Stimulated activated naive CD8-positive, alpha-beta T cell treated with anti-CD3 and anti-CD28 coated beads, Interleukin-15, amount 100 ng/mL, for 72 hours (primary cell): Measurements from ENCODE around the gene FUT9.

Source experiments
- ATAC-seq: fragments of 150-1000 bp; cut with Tn5 transposase; 2 replicates; pipeline ENCODE4 v1.10.0; 2021; ENCODE audit warnings: mild to moderate bottlenecking, moderate library complexity
- DNase-seq, 2 donors: peaks; one replicate each; pipeline ENCODE4 v3.0.0; 2021 to 2022
- H3K27ac Mint-ChIP-seq, 2 donors: one replicate each; pipeline ENCODE4 v1.8.0; 2022; ENCODE audit warnings: mild to moderate bottlenecking in 2 of 2, mixed read lengths in 2 of 2, moderate library complexity in 2 of 2
- H3K27me3 Mint-ChIP-seq: one replicate; pipeline ENCODE4 v1.8.0; 2022; ENCODE audit warnings: mixed read lengths
- H3K4me1 Mint-ChIP-seq: one replicate; pipeline ENCODE4 v1.8.0; 2022; ENCODE audit warnings: mild to moderate bottlenecking, mixed read lengths
- H3K4me3 Mint-ChIP-seq, 2 donors: one replicate each; pipeline ENCODE4 v1.8.0; 2022; ENCODE audit warnings: mild to moderate bottlenecking in 2 of 2, mixed read lengths in 2 of 2, moderate library complexity in 1 of 2
- H3K9me3 Mint-ChIP-seq, 2 donors: one replicate each; pipeline ENCODE4 v1.8.0; 2022; ENCODE audit warnings: mixed read lengths in 2 of 2

FUT9 gene

GRCh38 chr6:96116674-96117073 is 100.9 kb downstream of the FUT9 start:
- DNase-seq (no peak), ATAC-seq (no peak)
- no peaks in the 10 kb centered on the region for H3K4me1 Mint-ChIP-seq
- H3K9me3 Mint-ChIP-seq, result no peaks in the 10 kb centered on the region
- H3K27me3 Mint-ChIP-seq, result no peaks in the 10 kb centered on the region
- no peak overlapping the region for H3K4me3 Mint-ChIP-seq
- no peak overlapping the region for H3K27ac Mint-ChIP-seq

GRCh38 chr6:96124778-96125177 is 109.0 kb downstream of the FUT9 start:
- ATAC-seq (no peak), DNase-seq (no peak)
- no peak overlapping the region for H3K4me3 Mint-ChIP-seq
- no peak overlapping the region for H3K27ac Mint-ChIP-seq
- H3K27me3 Mint-ChIP-seq, result no peaks in the 10 kb centered on the region
- H3K4me1 Mint-ChIP-seq, result no peaks in the 10 kb centered on the region
- H3K9me3 Mint-ChIP-seq, result peaks cover 0 to 8% of the 10 kb centered on the region in 2 donors

- H3K4me1 Mint-ChIP-seq, result no peaks in the 10 kb centered on the region
- no peak overlapping the region for H3K27ac Mint-ChIP-seq
- DNase-seq (no peak), ATAC-seq (no peak)
- no peaks in the 10 kb centered on the region for H3K9me3 Mint-ChIP-seq
- no peak overlapping the region for H3K4me3 Mint-ChIP-seq
- H3K27me3 Mint-ChIP-seq, result no peaks in the 10 kb centered on the region
These were observed 122.6 kb downstream of the FUT9 start for GRCh38 chr6:96138406-96138805.

- H3K27ac Mint-ChIP-seq, result no peak overlapping the region
- no peak overlapping the region for H3K4me3 Mint-ChIP-seq
- DNase-seq, result no peak
- H3K27me3 Mint-ChIP-seq, result no peaks in the 10 kb centered on the region
- no peak for ATAC-seq
- no peaks in the 10 kb centered on the region for H3K9me3 Mint-ChIP-seq
- no peaks in the 10 kb centered on the region for H3K4me1 Mint-ChIP-seq
These were observed 126.4 kb downstream of the FUT9 start for GRCh38 chr6:96142142-96142541.

- Mint-ChIP-seq H3K9me3 (no peaks in the 10 kb centered on the region), H3K4me1 (no peaks in the 10 kb centered on the region), H3K27ac (no peak overlapping the region), H3K27me3 (no peaks in the 10 kb centered on the region), H3K4me3 (no peak overlapping the region)
- ATAC-seq, result no peak
- no peak for DNase-seq
These were observed 134.7 kb downstream of the FUT9 start for GRCh38 chr6:96150431-96150830.

- DNase-seq, result no peak
- no peak for ATAC-seq
- Mint-ChIP-seq H3K9me3 (no peaks in the 10 kb centered on the region), H3K27ac (no peak overlapping the region), H3K4me1 (no peaks in the 10 kb centered on the region), H3K4me3 (no peak overlapping the region), H3K27me3 (no peaks in the 10 kb centered on the region)
These were observed 135.9 kb downstream of the FUT9 start for GRCh38 chr6:96151707-96152106.

- Mint-ChIP-seq H3K4me3 (no peak overlapping the region), H3K9me3 (no peaks in the 10 kb centered on the region), H3K27me3 (no peaks in the 10 kb centered on the region), H3K27ac (no peak overlapping the region), H3K4me1 (no peaks in the 10 kb centered on the region)
- ATAC-seq (no peak), DNase-seq (no peak)
These were observed 136.4 kb downstream of the FUT9 start for GRCh38 chr6:96152114-96152708.

GRCh38 chr6:96153775-96154174 is 138.0 kb downstream of the FUT9 start:
- Mint-ChIP-seq H3K9me3 (no peaks in the 10 kb centered on the region), H3K27ac (peak overlapping the region in 1 of 2 donors; percentile 20), H3K4me3 (no peak overlapping the region), H3K4me1 (no peaks in the 10 kb centered on the region), H3K27me3 (no peaks in the 10 kb centered on the region)
- DNase-seq, result no peak
- peak; percentile 53 for ATAC-seq

- ATAC-seq, result no peak
- Mint-ChIP-seq H3K27me3 (no peaks in the 10 kb centered on the region), H3K4me1 (no peaks in the 10 kb centered on the region), H3K27ac (peak overlapping the region in 1 of 2 donors; percentile 37), H3K9me3 (no peaks in the 10 kb centered on the region), H3K4me3 (no peak overlapping the region)
- DNase-seq, result no peak
These were observed 140.7 kb downstream of the FUT9 start for GRCh38 chr6:96156425-96156824.

GRCh38 chr6:96157018-96157565 is 141.3 kb downstream of the FUT9 start:
- no peak for ATAC-seq
- Mint-ChIP-seq H3K4me1 (no peaks in the 10 kb centered on the region), H3K9me3 (no peaks in the 10 kb centered on the region), H3K27me3 (no peaks in the 10 kb centered on the region), H3K4me3 (peak overlapping the region in 1 of 2 donors; percentile 10), H3K27ac (peak overlapping the region in 1 of 2 donors; percentile 37)
- no peak for DNase-seq

GRCh38 chr6:96162711-96163120 is 146.9 kb downstream of the FUT9 start:
- DNase-seq (no peak), ATAC-seq (no peak)
- Mint-ChIP-seq H3K27me3 (no peaks in the 10 kb centered on the region), H3K4me1 (no peaks in the 10 kb centered on the region), H3K9me3 (no peaks in the 10 kb centered on the region), H3K4me3 (no peak overlapping the region), H3K27ac (no peak overlapping the region)

- Mint-ChIP-seq H3K27me3 (no peaks in the 10 kb centered on the region), H3K9me3 (no peaks in the 10 kb centered on the region), H3K4me1 (no peaks in the 10 kb centered on the region), H3K27ac (no peak overlapping the region), H3K4me3 (no peak overlapping the region)
- no peak for DNase-seq
- no peak for ATAC-seq
These were observed 149.0 kb downstream of the FUT9 start for GRCh38 chr6:96164802-96165201.

GRCh38 chr6:96171112-96171511 is 155.3 kb downstream of the FUT9 start:
- H3K4me1 Mint-ChIP-seq, result no peaks in the 10 kb centered on the region

GRCh38 chr6:96184798-96185197 is 169.0 kb downstream of the FUT9 start:
- Mint-ChIP-seq H3K27ac (no peak overlapping the region), H3K9me3 (peaks cover 5 to 7% of the 10 kb centered on the region in 2 donors), H3K27me3 (no peaks in the 10 kb centered on the region), H3K4me3 (no peak overlapping the region), H3K4me1 (no peaks in the 10 kb centered on the region)
- no peak for DNase-seq
- no peak for ATAC-seq

More at GRCh38 chr6:96171112-96171511, 155.3 kb downstream of the FUT9 start:
- DNase-seq, result no peak
- Mint-ChIP-seq H3K27me3 (no peaks in the 10 kb centered on the region), H3K4me3 (no peak overlapping the region), H3K9me3 (no peaks in the 10 kb centered on the region), H3K27ac (no peak overlapping the region)
- ATAC-seq, result no peak

- no peak overlapping the region for H3K4me3 Mint-ChIP-seq
- H3K9me3 Mint-ChIP-seq, result peaks cover 7 to 12% of the 10 kb centered on the region in 2 donors
- H3K27ac Mint-ChIP-seq, result no peak overlapping the region
- ATAC-seq (no peak), DNase-seq (no peak)
- no peaks in the 10 kb centered on the region for H3K4me1 Mint-ChIP-seq
- H3K27me3 Mint-ChIP-seq, result peaks cover 4% of the 10 kb centered on the region
These were observed 170.3 kb downstream of the FUT9 start for GRCh38 chr6:96186094-96186493.

- Mint-ChIP-seq H3K4me3 (no peak overlapping the region), H3K27ac (no peak overlapping the region), H3K9me3 (peaks cover 7 to 14% of the 10 kb centered on the region in 2 donors), H3K27me3 (peaks cover 7% of the 10 kb centered on the region), H3K4me1 (no peaks in the 10 kb centered on the region)
- ATAC-seq, result no peak
- no peak for DNase-seq
These were observed 170.9 kb downstream of the FUT9 start for GRCh38 chr6:96186516-96187195.
